NK-92 treated with Interleukin-12 subunit alpha and Interleukin-12 subunit beta, amount 100 ng/mL, for 24 hours (cell line): ENCODE results near the gene RBM10.

ENCODE experiments used
- DNase-seq: peaks from one replicate; lab custom pipeline; 2025; lab: John Stamatoyannopoulos, UW

RBM10 gene

DNA sequence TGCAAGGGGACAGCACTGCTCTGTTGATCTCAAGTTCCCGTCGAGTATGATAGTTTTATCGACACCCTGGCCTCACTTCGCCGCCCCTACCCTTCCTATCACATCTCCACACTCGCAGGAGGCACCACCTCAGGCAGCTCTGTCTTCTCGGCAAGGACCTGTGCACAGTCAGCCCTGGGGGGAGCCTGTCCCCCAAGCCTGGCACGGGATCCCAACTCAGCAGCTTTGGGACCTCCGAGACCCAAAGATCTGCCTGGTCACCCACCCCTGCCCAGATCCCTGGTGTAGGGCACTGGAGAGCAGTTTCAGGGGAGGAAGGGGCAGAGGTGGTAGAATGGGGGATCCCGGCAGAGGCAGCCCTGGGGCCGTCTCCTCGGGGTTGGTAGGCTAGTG, 30.6 kb downstream of the RBM10 start:
- DNase-seq: no peak

DNA sequence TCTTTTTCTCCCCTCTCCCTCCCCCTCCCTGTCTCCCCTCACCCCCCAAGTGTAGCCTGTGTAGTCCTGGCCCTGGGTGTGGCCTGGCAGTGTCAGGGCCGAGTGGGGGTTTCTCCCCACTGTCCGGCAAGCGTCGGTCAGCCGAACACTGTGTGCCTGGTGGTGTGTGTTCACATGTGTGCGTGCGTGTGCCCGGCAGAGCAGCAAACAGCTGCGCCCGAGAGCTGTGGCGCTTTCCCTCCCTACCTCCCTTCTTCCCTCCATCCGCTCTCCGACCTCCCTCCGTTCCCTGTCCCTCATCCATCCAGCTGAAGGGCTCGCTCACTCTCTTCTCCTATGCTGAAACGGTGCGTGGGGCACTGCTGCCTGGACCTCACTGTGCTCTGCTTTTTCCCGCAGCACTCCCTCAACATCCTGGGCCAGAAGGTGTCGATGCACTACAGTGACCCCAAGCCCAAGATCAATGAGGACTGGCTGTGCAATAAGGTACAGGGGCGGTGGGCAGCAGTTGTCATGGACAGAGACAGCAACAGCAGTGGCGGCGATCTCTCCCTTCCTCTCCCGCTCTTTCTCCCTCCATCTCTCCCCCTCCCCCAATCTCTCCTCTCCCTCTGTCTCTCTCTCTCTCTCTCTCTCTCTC, 31.2 kb downstream of the RBM10 start:
- no peak for DNase-seq

DNA sequence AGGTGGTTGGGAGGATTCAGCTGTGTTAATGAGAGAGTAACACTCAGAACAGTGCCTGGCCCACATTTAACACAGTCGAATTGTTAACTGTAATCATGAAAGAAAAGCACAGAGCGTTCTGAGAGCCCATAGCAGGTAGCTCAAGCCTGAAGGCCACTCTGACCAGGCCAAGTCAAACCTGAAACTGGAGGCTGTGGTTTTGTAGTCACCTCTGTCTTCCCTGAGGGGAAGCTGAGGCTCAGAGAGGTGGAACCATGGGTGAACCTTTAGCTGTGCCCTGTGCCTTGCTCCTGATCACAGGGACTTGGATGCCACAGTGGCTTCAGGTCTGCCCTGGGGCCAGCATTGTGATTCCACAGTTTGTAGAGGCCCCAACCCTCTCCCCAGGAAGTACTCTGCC, 32.1 kb downstream of the RBM10 start:
- DNase-seq: no peak

DNA sequence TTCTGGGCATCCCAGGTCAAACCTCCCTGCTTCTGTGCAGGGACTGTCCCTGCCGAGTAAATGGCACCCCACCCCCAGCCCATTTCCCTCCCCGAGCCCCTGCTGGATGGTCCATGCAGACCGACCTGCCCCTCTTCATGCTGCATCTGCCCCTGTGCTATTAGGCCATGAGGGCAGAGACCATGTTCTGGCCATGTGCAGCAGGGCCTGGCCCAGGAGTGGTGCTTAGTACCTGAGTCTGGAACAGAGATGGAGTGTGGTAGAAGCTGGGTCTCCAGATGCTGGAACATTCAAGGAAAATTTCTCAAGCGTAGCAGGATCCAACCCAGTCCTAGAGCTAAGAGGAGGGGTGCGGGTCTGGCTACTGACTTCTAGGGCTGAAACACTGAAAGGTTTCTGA, 33.3 kb downstream of the RBM10 start:
- no peak for DNase-seq

DNA sequence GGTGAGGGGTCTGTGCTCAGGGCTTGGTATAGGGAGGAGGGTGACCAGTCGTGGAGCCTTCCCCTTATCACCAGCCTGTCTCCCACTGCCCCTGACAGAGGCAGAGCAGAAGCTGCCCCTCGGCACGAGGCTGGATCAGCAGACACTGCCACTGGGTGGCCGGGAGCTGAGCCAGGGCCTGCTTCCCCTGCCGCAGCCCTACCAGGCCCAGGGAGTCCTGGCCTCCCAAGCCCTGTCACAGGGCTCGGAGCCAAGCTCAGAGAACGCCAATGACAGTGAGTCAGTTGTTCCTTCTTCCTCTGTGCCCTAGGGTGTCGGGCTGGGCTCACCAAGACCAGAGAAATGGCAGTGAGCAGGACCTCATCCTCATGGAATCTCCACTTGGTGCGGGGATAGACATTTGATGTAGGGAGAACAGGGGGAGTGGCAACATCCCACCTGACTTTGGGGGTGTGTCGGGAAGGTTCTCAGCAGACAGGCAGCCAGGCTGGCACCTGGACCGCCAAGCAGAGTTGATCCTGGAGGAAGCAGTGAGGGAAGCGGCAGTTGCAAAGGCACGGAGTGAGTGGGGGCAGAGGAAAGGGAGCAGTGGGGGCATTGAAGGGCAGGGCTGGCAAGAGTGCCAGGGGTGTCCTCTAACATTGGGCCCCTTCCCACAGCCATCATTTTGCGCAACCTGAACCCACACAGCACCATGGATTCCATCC, 34.4 kb downstream of the RBM10 start:
- no peak for DNase-seq

DNA sequence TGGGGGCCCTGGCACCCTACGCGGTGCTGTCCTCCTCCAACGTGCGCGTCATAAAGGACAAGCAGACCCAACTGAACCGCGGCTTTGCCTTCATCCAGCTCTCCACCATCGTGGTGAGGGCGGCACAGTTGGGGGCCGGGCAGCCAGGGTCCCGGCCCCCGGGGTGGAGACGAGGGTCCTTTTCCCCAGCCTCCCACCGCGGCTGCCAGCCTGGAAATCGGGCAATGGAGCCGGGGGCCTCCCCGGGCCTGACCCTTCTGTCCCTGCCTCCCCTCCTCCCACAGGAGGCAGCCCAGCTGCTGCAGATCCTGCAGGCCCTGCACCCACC, 34.9 kb downstream of the RBM10 start:
- no peak for DNase-seq

DNA sequence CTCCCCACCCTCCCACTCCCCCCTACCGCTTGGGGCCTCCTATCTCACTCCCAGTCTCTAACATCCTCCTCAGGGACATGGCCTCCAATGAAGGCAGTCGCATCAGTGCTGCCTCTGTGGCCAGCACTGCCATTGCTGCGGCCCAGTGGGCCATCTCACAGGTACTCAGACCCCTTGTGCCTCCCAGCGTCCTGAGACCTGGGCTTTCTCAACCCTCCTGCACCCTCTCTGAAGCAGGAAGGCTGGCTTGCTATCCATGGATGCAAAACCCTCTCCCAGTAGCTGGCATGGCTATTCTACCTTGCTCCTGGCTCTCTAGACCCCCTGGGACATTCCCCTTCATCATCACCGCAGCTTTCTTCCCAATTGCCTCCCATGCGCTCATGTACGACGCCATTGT, 35.3 kb downstream of the RBM10 start:
- DNase-seq: no peak

DNA sequence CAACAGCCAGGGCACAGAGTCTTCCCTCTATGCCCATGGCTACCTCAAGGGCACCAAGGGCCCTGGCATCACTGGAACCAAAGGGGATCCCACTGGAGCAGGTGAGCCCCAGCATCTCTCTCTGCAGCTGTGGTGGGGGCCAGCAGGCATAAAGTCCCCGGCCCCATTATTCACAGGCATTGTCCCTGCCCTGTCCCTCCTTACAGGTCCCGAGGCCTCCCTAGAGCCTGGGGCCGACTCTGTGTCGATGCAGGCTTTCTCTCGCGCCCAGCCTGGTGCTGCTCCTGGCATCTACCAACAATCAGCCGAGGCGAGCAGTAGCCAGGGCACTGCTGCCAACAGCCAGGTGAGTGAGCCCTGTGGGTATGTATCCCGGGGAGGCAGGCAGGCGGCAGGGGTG, 36.3 kb downstream of the RBM10 start:
- no peak for DNase-seq

DNA sequence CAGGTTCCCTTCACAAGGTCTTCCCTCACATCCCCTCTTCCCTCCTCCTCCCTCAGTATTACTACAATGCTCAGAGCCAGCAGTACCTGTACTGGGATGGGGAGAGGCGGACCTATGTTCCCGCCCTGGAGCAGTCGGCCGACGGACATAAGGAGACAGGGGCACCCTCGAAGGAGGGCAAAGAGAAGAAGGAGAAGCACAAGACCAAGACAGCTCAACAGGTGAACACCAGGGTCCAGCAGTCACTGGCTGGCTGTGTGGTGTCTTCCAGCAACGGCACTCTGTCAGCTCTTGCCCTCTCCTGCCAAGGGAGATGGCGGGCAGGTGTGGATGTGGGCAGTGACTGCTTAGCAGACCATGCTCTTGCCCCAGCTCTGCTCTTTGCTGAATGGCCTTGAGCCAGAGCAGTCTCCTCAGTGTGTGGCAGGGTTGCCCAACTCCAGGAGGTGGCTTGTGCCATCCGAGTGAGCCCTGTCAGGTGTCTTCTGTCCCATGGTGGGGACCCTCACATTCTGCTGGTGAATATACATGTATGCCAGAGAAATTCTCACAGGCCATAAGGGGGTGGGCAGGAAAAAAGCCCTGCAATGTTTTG, 37.2 kb downstream of the RBM10 start:
- DNase-seq: no peak

DNA sequence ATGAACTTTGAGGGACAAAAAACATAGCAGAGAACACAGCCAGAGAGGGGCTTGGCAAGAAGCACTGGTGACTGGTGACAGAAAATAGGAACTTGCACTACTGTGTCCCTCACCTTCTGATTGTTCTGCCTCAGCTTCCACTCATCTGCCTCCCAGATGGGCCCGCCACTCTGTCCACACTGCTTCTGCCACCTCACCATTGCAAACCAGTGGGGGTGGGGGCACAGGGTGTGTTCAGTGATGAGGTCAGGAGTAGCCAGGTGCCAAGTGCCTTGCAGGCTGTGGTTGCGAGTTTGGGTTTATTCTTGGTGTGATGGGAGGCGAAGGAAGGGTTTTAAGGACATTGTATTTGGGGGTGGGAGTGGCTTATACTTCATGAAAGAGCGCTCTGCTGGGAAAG, 39.5 kb downstream of the RBM10 start:
- no peak for DNase-seq

DNA sequence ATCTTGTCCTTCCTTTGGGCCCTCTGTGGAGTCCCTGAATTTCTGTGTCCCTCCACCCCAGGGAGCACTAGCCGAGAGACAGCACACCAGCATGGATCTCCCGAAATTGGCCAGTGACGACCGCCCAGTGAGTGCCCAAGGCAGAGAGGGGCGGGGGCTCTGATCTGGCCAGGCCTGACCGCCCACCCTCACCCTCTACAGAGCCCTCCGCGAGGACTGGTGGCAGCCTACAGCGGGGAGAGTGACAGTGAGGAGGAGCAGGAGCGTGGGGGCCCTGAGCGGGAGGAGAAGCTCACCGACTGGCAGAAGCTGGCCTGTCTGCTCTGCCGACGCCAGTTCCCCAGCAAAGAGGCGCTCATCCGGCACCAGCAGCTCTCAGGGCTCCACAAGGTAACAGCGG, 40.2 kb downstream of the RBM10 start:
- DNase-seq: no peak

DNA sequence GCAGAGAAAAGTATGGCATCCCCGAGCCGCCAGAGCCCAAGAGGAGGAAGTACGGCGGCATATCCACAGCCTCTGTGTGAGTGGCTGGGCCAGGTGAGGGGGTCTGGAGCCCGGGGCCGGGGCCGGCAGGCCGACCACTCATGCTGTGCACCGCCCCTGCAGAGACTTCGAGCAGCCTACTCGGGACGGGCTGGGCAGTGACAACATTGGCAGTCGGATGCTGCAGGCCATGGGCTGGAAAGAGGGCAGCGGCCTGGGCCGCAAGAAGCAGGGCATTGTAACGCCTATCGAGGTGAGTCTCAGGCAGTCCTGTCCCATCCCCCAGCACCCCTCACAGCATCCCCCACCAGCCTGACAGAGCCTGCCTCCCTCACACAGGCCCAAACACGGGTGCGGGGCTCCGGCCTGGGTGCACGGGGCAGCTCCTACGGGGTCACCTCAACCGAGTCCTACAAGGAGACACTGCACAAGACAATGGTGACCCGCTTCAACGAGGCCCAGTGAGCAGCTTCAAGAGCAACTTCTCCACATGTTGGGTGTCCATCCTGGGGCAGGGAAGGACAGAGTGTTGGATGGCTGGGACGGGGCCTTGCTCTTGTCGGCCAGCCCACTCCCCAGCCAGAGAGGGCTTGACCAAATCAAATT, 41.2 kb downstream of the RBM10 start:
- no peak for DNase-seq

DNA sequence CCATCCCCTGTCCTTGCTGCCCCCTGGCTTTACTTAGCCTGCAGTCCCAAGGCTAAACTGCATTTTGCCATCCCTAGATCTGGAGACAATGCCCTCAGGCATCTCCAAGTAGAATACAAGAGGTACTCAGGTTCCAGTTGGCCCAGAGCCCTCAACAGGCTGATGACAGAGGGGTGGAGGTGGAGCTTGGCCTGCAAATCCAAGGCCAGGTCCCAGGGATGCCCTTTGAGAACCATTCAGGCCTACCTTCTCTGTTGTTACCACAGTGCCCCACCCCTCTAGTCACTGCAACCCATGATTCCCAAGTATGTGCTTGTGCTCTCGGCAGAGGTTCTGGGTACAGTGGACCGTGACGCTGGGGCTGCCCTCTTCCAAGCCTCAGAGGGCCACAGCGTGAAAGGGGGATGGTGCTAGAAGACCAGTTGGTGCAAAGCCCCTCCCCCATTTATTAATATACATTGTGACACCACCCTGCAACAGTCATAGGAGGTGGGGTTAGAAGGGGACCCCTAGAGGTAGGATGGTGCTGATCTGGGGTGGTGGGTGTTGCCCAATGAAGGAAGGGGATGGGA, 42.2 kb downstream of the RBM10 start:
- DNase-seq: no peak

DNA sequence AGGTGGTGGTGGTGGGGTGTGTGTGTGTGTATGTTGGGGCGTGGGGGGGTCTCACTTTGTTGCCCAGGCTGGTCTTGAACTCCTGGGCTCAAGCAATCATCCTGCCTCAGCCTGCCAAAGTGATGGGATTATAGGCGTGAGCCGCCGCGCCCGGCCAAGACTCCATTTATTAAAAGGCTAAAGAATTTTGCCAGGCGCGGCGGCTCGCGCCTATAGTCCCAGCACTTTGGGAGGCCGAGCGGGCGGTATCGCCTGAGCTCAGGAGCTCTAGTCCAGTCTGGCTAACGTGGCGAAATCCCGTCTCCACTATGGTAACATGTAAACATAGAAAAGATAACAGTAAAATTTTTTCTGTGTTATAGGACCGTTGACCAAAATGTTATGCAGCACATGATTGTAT, 44.9 kb downstream of the RBM10 start:
- no peak for DNase-seq

DNA sequence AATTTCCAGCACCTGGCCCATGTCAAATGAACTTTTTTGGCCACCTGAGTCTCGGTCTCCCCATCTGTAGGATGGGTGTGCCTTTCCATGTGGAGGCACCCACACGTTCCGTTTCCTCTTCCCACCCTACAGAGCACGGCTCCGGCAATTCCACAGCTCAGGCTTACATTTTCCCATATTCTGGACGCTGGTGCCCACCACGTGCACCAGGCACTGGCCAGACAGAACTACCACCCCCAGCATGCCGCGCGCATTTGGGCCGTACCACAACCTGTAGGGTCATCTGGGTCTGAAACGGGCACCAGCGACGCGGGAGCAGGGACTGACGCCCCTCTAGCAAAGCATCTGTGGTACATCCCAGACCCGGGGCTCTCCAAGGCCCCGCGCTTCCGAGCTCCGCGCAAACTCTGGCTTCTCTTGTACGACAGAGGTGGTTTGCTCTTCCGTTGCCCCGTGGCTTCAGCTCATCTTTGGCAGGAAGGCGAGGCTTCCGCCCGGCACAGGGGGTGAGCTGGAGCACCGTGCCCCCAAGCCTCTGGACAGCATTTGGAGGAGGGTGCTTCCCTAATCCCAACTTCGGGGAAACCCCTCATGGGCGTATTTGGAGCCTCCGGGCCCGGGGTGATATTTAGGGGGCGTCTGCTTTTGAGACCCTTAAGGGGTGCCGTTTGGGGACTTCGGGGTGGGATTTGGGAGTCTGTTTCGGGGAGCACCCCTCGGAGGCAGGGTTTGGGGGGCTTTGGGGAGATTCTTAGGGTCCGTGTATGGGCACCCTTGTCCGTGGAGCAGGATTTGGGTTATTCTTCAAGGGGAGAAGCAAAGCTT, 45.6 kb downstream of the RBM10 start:
- peak; percentile 80 for DNase-seq

DNA sequence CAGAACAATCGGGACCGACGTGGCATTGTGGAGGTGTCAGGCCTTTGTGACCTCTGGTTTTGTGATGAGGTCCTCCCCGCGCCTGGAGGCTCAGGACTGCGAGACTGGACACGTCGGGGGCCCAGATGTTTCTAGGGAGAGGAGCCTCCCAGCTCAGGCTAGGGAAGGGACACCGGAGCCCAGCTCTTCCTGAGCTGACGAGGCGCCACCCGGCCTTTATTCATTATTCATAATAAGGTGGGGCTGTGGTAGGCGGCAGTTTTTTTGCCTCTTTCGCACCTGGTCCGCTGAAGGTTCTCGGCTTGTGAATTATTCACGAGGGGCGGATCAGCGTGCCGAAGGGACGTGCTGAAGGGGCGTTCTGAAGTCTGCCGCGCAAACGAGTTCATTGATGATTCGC, 46.3 kb downstream of the RBM10 start:
- peak; percentile 27 for DNase-seq

DNA sequence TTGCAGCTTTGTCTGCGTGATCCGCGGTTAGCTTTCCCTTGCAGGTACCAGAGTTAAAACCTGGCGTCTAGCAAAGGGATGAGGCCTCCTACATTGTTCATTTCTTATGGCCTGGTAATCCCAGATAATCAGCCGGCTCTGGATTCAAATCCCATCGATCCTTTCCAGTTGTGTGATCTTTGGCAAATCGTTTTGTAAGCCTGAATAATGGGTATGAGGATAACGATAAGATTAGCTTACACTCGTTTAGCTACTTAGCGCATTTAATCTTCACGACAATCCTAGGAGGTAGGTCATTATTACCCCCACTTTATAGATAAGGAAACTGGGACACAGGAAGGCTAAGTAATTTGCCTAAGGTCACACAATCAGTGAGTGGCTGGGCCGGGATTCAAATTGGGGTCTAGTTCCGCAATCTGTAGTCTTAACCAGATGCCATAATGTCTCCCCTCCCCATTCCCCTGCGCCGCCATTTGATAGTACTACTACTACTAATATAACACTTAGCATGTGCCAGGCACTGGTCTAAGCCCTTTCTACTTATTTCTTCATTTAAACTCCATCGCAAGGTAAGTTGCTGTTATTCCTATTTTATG, 46.9 kb downstream of the RBM10 start:
- DNase-seq: no peak

DNA sequence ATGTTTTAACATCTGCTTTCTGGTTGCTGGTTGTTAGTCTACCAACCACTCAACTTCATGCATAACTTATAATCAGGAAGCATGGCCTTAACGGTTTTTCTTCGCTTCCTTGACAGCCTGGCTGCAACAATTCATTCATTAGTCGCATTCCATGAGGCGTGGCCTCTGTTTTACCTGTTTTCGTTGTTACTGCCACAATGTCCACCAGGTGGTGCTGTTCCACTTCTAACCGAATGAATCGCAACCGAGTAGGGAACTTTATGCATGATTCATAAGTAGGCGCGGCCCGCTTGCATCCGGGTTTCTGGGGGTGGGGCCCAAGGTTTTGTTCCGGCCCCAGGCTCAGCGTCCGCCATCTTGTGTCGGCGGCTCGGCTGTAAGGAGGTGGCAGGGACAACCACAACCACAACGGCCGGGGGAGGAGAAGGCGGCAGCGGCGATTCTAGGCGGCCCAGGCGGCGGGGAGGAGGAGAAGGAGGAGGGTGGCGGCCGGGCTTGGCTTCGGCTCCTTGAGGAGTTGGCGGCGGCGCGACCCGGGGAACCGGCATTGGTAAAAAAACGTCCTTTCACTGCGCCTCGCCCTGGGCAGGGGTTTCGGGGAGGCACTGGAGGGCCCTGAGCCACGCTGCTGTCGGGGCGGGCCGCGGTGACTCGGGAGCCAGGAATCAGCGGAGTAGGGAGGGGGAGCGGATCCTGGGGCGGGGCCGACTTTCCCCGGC, 48.6 kb downstream of the RBM10 start, which contains the start of gene UBA1:
Gene UBA1 (plus strand): TSS at position 355 of the 719 bp plus-strand sequence. CDS start 4,974 bp downstream, outside the sequence.
- DNase-seq: peak; percentile 84

DNA sequence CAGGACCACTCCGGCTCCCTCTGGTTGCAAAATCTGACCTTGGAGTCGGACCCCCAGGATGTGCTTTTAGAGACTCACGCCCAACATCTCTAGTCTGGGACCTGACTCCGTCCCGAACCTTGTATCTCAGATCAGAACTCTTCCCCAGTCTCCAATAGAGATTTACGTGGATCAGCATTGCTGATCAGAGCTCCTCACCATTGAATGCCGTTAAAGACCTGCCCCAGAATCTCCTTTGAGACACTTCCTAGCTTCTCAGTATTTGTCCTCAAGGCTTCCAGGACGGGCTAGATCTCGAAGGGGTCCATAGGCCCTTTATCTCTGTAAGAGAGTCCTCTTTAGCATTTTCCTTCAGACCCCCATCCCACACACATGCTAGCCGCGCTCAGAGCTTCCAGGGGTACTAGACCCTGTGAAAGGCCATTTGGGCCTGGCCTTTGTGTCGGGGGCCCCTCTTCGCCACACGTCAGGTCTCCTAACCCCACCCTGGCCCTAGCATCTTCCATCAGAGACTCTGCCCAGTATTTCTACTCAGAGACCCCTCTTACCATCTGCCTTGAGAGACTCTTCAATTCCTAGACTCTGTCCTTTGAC, 49.3 kb downstream of the RBM10 start:
- no peak for DNase-seq

DNA sequence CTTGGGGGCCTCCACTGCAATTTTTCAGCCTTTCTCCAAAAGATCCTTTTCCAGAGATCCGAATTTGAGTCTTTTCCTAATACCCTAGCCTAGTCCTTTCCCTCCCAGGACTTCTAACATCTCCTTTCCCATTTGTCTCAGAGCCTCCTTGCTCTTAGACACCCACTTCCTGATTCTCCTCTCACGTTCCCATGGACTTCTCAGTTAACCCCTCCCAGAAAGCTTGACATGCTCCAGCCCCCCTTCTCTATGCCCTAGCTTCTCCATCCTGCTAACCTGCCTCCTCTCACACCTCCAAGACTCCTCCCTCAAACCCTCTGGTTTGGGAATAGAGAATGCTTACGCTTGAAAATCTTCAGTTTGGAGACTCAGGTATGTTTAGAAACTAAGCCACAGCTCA, 51.1 kb downstream of the RBM10 start:
- DNase-seq: no peak
